GM21515 (cell line): Measurements from ENCODE around the gene MRC2.
"Not testable (repeated sequence)": the region's sequence is repeated elsewhere in the genome, so short reads cannot be mapped to it uniquely, and the experiment has no call there.

Experiments
- ATAC-seq: cut with Tn5 transposase; IDR thresholded peaks from one replicate; pipeline ENCODE4 v1.9.1; 2021; ENCODE audit not compliant: unreplicated experiment

MRC2 gene

GRCh38 chr17:62613095-62613494 lies 14.4 kb upstream of the MRC2 start:
- not testable (repeated sequence) for ATAC-seq

- no peak for ATAC-seq
Measured at GRCh38 chr17:62614142-62614541, 13.3 kb upstream of the MRC2 start.

- no peak for ATAC-seq
Measured at GRCh38 chr17:62615503-62615902, 12.0 kb upstream of the MRC2 start.

- no peak for ATAC-seq
Measured at GRCh38 chr17:62616993-62617893, 10.2 kb upstream of the MRC2 start.

- no peak for ATAC-seq
Measured at GRCh38 chr17:62617894-62618472, 9.5 kb upstream of the MRC2 start.

- ATAC-seq, result no peak
Measured at GRCh38 chr17:62618647-62619416, 8.6 kb upstream of the MRC2 start.

GRCh38 chr17:62619417-62620155 lies 7.9 kb upstream of the MRC2 start:
- ATAC-seq, result no peak

GRCh38 chr17:62621223-62621622 lies 6.2 kb upstream of the MRC2 start:
- ATAC-seq, result no peak

GRCh38 chr17:62625184-62625869 lies 2.1 kb upstream of the MRC2 start:
- ATAC-seq, result no peak

- ATAC-seq, result no peak
Measured at GRCh38 chr17:62625870-62626200, 1.6 kb upstream of the MRC2 start.

- no peak for ATAC-seq
Measured at GRCh38 chr17:62626719-62627218, 701 bp upstream of the MRC2 start.

- no peak for ATAC-seq
Measured at GRCh38 chr17:62627904-62628633, 599 bp downstream of the MRC2 start.

GRCh38 chr17:62628831-62629555 lies 1.5 kb downstream of the MRC2 start:
- ATAC-seq, result no peak

- ATAC-seq, result no peak
Measured at GRCh38 chr17:62629556-62630364, 2.3 kb downstream of the MRC2 start.

GRCh38 chr17:62630365-62631085 lies 3.1 kb downstream of the MRC2 start:
- ATAC-seq, result no peak

- ATAC-seq, result no peak
Measured at GRCh38 chr17:62631086-62631935, 3.8 kb downstream of the MRC2 start.
